ENCODE measurements around the gene NCCRP1.

NCCRP1 gene

DNA sequence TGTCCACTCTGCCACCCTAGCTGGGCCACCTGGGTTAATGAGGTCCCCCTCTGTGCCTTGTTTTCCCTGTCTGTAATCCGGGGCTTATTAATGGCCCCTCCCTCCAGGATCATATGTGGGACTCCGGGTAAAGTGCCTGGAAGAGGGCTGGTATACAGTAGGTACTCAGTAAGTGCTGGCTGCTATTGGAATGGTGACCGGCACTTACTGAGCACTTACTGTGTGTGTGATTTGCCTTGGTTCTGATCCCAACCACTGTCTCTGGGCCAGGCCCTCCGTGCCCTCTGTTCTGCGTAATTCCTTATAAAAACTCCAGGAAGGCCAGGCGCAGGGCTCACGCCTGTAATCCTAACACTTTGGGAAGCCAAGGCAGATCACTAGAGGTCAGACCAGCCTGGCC, 30.9 kb upstream of the NCCRP1 start:
- no peak for DNase-seq (ENCODE audit: low read depth)

DNA sequence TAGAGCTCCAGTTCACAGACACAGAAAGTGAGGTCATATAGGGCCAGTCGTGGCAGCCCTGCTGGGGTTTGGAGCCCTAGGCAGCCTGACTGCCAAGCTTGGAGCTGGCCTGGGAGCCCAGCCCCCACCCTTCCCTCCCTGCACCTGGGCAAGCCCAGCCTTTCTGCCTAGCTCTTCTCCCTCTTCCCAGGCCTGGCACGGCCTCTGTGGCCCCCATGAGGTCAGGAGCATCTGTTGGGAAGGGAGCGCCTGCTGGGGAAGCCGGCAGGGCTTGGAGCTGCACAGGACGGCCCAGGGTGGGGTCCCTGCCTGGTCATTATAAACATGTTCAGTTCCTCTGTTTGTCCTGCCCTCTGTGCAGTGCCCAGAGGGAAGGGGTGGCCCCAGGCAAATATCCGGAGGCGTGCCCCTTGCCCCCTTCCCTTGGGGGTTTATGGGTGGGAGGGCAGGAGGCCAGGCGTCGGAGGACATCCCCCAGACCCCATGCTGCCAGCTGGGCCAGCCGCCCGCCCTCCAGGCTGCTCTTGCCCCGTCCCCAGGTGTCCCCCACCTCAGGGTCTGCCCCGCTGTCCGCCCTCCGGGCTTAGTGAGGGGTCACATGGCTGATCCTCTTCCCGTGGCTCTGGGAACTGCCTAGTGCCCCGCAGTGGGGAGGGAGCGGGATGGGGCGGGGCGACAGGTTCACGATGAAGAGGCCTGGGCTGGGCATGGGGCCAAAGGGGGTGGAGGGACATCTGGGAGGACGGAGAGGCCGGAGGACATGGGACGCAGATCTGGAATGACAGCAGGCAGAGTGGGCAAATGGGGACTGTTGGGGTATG, 30.0 kb upstream of the NCCRP1 start:
- DNase-seq (ENCODE audit: low read depth) = no peak

DNA sequence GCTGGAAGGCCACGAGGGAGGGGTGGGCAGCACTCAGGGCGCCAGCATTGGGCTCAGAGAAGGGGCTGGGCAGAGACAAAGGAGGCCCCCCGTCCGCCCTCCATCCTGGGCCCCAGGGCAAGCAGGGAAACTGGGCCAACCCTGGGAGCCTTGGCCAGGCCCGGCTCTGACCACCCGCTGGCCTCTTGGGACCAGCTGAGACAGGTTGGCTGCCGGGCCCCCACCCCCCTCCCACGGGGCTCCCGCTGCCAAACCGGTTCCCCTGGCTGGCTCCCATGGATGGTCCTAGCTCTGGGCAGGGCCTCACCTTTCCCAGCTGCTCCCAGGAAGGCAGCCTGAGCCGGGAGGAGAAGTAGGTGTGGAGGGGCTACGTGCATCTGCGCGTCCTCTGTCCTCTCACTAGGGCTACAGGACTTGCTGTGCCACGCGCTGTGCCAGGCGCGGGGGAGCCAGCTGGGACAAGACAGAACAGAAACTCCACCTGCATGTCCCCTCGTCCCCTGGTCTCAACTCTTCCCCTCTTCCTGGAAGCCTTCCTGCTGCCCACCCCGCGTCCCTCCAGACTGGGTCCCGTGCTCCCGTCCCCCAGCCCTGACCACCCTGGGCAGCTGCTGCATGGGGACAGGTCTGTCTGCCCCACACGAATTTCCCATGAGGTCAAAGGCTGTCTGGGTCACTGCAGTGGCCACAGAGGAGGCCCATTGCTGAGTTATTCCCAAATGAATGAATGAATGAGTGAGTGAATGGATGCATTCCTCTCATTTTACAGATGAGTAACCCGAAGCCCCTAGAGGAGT, 29.1 kb upstream of the NCCRP1 start:
- no peak for DNase-seq (ENCODE audit: low read depth)

DNA sequence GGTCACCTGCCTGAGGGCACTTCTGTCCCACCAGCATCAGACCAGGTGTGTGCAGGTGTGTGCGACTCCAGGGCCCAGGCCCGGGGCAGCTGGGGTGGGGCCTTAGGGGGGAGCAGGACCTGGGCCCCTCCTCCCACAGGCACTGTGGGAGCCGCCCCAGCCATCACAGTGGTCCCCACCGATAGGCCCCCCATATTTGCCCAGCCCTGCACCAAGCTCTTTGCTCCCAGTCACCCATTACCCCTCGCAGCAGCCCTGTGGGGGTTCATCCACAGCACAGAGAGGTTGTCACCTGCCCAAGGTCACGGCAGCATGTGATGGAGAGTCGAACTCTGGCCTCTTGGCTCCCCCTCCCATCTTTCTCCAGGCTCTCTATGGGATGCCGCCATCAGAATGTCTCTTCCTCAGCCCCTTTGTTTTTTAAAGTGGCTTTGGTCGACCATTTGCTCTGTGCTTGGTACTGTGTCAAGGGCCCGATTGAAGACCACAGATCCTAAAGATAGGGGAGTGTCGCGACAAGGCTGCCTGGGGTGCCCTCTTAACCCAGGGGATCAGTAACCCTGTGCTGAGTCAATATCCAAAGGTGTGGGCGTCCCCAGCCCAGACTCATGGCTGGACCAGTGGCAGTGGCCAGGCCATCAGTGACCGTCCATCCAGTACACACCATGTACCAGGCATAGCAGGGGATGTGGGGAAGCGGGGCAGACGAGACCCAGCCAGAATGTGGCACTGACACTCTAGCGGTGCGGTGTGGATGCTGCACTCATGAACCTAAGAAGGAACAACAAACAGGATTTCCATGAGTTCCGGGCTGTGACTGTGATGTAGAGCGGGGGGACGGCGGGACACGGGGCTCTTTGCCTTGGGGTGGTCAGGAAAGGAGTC, 28.3 kb upstream of the NCCRP1 start:
- DNase-seq (ENCODE audit: low read depth) = no peak

DNA sequence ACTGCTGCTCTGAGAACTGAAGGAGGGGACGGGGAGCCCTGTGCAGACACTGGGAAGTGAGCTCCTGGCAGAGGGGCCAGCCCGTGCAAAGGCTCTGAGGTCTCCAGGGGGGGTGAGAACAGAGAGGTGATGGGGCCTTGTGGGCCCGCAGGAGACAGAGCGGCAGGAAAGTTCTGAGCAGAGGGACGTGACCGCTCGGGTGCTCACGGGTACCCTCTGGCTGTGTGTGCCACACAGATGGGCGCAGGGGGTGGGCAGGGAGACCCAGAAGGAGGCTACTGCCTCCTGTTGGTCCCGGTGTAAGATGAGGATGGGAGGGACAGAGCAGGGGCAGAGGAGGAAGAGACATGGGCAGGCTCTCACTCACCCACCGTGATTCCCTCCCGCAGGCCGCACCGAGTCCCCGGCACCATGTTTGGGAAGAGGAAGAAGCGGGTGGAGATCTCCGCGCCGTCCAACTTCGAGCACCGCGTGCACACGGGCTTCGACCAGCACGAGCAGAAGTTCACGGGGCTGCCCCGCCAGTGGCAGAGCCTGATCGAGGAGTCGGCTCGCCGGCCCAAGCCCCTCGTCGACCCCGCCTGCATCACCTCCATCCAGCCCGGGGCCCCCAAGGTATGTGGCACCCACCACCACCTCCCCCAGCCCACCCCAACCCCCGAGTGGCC, 27.5 kb upstream of the NCCRP1 start:
- no peak for DNase-seq (ENCODE audit: low read depth)

DNA sequence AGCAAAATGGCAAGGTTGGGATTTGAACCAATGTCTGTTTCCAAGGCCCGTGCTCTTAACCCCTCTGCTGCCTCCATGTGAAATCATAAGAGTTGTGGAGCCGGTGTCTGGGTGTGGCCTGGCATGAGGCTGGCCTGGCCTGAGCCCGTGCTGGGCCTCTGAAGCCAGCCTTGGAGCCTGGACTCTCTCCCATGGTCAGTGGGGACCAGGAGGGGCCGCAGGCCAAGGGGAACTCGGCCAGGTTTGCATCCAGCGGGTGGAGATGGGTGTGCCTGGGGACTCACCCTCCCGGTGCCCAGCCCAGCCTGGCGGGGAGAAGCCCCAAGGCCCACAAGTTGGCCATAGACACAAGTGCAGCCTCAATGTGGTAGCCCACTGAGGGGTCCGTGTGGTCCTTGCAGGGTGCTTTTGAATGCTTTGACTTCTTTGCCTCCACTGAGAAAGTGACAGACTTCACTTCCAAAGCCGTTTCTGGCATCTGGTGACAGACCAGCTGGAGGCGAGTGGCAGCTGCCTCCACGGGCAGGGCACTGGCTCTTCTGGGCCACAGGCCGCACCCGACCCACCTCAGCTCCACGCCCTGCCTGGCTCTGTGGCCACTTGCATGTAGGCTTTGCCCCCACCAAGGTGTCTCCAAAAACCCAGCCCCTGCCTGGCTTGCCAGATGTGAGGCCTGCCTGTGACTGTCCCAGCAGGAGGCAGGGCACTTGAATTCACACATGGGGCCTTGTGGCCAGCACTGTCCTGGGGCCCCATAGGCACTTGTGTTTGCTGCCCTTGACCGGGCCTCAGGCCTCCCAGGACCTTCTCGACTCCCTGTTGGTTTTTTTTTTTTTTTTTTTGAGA, 26.2 kb upstream of the NCCRP1 start:
- no peak for DNase-seq (ENCODE audit: low read depth)

DNA sequence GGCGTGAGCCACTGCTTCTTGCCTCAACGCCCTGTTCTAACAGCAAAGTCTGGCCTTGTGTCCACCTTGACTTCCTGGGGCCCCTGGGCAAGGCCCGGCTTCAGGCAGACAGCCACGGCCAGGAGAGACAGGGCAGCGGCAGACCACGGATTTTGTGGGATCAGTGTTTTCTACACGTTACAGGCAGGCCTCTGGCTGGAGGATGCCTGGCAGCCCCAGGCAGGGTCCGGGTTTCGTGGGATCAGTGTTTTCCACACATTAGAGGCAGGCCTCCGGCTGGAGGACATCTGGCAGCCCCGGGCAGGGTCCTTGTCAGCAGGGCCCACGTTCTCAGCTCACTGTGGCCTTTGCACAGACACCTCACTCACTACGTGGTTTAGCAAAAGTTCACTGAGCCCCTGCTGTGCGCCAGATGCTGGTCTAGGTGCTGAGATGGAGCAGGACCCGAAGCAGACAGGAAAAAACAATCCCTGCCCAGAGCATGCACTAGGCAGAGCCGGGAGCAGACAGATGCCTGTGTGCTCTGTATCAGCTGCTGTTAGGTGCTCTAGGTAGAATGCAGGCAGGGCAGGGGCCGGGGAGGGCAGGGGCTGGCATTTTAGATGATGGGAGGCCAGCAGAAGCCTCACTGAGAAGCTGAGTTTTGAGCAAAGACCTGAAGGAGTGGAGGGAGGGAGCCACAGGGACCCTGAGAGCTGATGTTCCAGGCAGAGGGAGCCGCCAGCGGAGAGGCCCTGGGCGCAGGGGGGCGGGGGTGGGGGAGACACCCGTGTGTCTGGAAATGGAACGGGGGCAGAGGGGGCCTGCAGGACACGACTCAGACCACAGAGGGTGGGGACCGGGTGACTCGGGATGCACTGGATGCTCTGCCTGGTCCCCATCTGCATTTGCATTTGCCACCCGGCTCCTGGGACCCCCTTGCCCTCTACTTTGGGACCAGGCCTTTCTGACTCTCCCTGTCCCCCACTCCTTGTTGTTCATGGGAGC, 25.0 kb upstream of the NCCRP1 start:
- no peak for DNase-seq (ENCODE audit: low read depth)

DNA sequence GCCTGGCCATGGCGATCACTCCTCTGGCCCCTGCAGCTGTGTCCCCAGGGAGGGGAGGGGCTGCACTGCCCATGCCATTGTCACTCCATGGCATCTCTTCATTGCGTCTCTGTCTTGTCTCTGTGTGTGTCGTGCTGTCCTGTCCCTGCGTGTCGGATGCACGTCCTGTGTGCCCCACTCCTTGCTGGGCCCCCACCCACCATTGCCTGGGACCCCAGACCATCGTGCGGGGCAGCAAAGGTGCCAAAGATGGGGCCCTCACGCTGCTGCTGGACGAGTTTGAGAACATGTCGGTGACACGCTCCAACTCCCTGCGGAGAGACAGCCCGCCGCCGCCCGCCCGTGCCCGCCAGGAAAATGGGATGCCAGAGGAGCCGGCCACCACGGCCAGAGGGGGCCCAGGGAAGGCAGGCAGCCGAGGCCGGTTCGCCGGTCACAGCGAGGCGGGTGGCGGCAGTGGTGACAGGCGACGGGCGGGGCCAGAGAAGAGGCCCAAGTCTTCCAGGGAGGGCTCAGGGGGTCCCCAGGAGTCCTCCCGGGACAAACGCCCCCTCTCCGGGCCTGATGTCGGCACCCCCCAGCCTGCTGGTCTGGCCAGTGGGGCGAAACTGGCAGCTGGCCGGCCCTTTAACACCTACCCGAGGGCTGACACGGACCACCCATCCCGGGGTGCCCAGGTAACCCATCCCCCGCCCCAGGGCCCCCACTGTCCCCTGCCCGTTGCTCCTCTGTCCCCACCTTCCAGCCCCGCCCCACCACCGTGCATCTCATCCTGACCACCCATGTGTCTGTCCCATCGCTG, 23.9 kb upstream of the NCCRP1 start:
- no peak for DNase-seq (ENCODE audit: low read depth)

DNA sequence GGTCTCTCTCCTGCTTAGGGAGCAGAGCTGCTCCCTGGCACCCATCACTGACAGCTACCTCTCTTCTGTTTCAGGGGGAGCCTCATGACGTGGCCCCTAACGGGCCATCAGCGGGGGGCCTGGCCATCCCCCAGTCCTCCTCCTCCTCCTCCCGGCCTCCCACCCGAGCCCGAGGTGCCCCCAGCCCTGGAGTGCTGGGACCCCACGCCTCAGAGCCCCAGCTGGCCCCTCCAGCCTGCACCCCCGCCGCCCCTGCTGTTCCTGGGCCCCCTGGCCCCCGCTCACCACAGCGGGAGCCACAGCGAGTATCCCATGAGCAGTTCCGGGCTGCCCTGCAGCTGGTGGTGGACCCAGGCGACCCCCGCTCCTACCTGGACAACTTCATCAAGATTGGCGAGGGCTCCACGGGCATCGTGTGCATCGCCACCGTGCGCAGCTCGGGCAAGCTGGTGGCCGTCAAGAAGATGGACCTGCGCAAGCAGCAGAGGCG, 23.2 kb upstream of the NCCRP1 start:
- no peak for DNase-seq (ENCODE audit: low read depth)

DNA sequence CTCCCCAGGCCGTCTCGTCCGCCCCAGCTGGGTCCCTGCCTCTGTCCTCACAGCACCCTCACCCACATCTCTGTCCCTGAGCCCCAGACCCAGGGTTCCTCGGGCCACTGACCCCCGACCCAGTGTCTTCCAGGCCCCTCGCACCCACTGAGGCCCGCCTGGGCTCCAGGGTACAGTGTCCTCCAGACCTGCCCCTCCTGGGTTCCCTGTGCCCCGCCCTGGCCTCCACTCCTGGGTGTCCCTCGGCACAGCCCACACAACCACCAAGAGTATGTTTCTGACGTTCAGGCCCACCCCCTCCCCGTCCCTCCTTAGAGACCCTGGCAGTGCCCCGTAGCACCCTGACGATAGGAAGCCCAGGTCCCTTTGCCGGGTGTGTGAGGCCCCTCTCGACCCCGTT, 22.6 kb upstream of the NCCRP1 start:
- no peak for DNase-seq (ENCODE audit: low read depth)

DNA sequence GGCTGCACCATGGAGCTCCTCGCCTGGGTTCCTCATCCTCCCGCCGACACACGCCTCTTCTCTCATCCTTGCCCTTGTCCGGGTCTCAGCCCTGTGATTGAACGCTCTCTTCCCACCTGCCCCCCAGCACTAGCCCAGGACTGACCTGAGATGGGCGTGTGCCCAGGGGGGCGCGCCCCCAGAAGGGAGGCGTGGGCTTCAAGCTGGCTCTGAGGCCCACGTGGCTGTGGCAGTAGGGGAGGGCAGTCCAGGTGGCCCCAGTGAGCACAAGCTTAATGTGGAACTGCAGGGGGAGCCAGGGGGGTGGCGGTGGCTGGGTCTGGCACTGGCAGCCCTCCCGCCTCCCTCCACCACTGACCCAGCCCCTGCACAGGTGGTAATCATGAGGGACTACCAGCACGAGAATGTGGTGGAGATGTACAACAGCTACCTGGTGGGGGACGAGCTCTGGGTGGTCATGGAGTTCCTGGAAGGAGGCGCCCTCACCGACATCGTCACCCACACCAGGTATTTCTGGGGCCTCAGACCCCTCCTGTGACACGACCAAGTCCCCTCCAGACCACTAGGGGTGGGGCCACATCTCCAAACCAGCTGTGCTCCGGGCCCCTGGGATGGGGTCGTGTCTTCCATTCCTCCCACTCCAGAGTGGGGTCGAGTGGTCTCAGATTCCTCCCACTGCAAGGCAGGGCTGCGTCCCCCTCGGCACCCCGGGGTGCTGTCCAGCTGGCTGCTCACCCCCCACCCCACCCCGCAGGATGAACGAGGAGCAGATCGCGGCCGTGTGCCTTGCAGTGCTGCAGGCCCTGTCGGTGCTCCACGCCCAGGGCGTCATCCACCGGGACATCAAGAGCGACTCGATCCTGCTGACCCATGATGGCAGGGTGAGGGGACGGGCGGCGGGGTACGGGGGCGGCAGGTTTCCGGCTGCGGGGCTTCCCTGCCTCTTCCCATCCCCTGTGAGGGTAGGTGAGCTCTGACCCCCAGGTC, 21.9 kb upstream of the NCCRP1 start:
- DNase-seq (ENCODE audit: low read depth) = no peak

DNA sequence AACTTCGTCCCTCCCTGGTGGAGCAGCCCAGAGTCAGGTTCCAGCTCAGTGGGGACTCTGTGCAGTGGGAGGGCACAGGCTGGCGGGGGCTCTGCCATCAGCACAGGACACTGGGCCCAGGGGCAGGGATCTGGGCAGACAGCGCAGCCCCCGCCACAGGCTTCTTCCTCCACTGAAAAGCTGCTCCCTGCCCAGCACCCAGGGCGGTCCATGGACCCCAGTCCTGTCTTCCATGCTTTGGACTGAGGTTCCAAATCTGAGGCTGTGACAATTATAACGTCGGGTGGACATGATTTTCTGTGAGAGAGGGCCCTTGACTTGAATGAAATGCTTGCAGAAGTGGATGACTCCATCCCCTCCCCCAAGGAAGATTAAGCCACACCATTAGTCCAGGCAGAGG, 21.2 kb upstream of the NCCRP1 start:
- no peak for DNase-seq (ENCODE audit: low read depth)

DNA sequence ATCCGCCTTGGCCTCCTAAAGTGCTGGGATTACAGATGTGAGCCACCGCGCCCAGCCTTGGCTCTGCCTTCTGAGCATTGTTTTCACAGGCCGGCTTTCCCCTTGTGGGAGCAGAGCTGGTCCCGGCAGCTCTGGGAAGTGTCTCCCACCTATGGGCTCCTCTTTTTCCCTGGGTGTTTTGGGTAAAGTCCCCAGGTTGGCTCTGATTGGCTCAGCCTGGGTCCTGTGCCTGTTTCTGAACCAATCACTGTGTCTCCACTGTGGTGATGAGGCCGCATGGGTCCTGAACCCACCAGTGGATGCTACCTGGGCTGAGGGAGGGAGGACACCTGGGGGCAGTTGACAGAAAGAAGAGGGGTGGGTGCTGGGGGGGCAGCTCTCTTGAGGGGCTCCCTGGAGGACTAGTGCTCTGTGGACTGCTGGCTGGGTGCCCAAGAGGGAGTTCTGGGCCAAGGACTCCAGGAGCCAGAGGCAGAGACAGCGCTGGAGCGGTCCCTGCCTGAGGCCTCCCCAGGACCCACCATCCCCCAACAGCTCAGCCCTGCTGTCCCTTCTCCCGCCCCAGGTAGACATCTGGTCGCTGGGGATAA, 19.6 kb upstream of the NCCRP1 start:
- DNase-seq (ENCODE audit: low read depth) = no peak

DNA sequence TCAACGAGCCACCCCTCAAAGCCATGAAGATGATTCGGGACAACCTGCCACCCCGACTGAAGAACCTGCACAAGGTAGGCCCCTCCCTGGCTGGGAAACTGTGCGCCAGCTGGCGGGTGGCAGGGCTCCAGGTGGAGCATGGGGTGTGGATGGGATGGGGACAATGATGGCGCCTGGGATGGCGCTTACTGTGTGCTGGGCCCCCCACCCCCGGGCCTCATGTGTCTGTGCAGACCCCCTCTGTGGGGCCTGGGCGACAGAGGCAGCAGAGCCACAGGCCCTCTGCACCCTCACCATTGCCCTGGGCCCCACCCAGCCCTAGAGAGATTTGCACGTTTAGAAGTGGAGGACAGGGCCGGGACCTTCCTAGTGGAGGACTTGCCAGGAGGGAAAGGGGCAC, 19.0 kb upstream of the NCCRP1 start:
- no peak for DNase-seq (ENCODE audit: low read depth)

DNA sequence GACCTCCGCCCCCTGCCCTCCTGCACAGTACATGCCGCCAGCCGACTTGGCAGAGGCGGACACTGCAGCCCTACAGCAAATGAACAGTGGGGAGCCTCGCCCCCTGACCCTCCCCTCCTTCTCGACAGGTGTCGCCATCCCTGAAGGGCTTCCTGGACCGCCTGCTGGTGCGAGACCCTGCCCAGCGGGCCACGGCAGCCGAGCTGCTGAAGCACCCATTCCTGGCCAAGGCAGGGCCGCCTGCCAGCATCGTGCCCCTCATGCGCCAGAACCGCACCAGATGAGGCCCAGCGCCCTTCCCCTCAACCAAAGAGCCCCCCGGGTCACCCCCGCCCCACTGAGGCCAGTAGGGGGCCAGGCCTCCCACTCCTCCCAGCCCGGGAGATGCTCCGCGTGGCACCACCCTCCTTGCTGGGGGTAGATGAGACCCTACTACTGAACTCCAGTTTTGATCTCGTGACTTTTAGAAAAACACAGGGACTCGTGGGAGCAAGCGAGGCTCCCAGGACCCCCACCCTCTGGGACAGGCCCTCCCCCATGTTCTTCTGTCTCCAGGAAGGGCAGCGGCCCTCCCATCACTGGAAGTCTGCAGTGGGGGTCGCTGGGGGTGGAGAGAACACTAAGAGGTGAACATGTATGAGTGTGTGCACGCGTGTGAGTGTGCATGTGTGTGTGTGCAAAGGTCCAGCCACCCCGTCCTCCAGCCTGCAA, 18.3 kb upstream of the NCCRP1 start:
- DNase-seq (ENCODE audit: low read depth) = no peak

DNA sequence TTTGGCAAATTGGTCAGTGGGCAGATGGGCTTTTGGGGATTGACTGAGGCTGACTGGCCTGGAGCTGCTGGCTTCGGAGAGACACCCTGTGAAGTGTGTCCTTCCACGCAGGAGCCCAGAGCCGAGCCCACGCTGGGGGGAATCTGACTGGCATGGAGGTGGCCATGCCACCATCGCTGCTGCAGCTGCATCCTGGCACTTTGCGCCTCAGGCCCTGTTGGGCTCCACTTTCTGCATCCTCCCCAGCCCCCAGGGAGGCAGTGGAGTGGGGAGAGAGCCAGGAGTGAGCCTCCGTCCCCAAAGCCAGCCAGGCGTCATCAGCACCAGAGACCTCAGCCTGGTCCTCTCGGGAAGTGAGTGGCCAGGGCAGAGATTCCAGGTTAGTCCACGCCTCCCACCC, 17.0 kb upstream of the NCCRP1 start:
- DNase-seq (ENCODE audit: low read depth) = no peak
